PC-3 (cell line): ENCODE measurements around the gene GSTO2. TPM values are rescaled to one million over a fixed set of nuclear protein-coding genes. Genes with fewer than 3 reads are reported as not detected.
"Not testable (repeated sequence)": the region's sequence is repeated elsewhere in the genome, so short reads cannot be mapped to it uniquely, and the experiment has no call there.

Experiments
- ATAC-seq: fragments of 200-7000 bp; cut with Tn5 transposase; 2 replicates; pipeline ENCODE4 v1.9.1; 2020; ENCODE audit warnings: mild to moderate bottlenecking, moderate library complexity
- BruUV-seq: library from RNA; stranded (reverse); fragments of 400-500 nt; replicated peaks from 2 replicates; lab custom pipeline; 2021; lab: Mats Ljungman, UMichigan
- CTCF ChIA-PET: fragments of 300-600 bp; sonication (Branson Sonifier 250); formaldehyde crosslinking; loops from one replicate; lab custom pipeline; 2022; ENCODE audit warnings: antibody characterized with exemption; lab: Charles Lee
- POLR2A ChIA-PET: fragments of 300-600 bp; sonication (Branson Sonifier 250); formaldehyde crosslinking; loops from one replicate; lab custom pipeline; 2022; ENCODE audit warnings: antibody characterized with exemption; ENCODE audit not compliant: unreplicated experiment; lab: Charles Lee
- DNase-seq: peaks from one replicate; pipeline ENCODE4 v3.0.0-alpha.2; 2015
- H2AFZ ChIP-seq: fragments of 300-600 bp; sonication (generic); 2 replicates; pipeline ENCODE4 v1.6.0; 2016; ENCODE audit warnings: antibody characterized with exemption, low read length
- H3F3A ChIP-seq: fragments of 300-600 bp; sonication (generic); one replicate; pipeline ENCODE4 v1.6.0; 2017; ENCODE audit warnings: antibody characterized with exemption, low read length, control low read depth, mild to moderate bottlenecking; ENCODE audit not compliant: unreplicated experiment
- H3K27ac ChIP-seq: fragments of 300-600 bp; sonication (generic); 2 replicates; pipeline ENCODE4 v1.5.1; 2016; ENCODE audit warnings: mild to moderate bottlenecking, low read length
- H3K27me3 ChIP-seq: fragments of 300-600 bp; sonication (generic); 2 replicates; pipeline ENCODE4 v1.6.1; 2016; ENCODE audit warnings: low read length, mixed read lengths
- H3K36me3 ChIP-seq: fragments of 300-600 bp; sonication (generic); 2 replicates; pipeline ENCODE4 v1.6.1; 2016; ENCODE audit warnings: low read depth, mixed run types, low read length, mixed read lengths
- H3K4me1 ChIP-seq: fragments of 300-600 bp; sonication (generic); 2 replicates; pipeline ENCODE4 v1.5.1; 2016; ENCODE audit warnings: low read length; ENCODE audit not compliant: insufficient read depth
- H3K4me2 ChIP-seq: fragments of 300-600 bp; sonication (generic); 2 replicates; pipeline ENCODE4 v1.6.0; 2016; ENCODE audit warnings: low read length
- H3K4me3 ChIP-seq: fragments of 300-600 bp; sonication (generic); 2 replicates; pipeline ENCODE4 v1.5.1; 2016; ENCODE audit warnings: mild to moderate bottlenecking, low read length, mixed read lengths
- H3K79me2 ChIP-seq: fragments of 300-600 bp; sonication (generic); 2 replicates; pipeline ENCODE4 v1.6.1; 2017; ENCODE audit warnings: low read length, mixed read lengths
- H3K9ac ChIP-seq: fragments of 300-600 bp; sonication (generic); 2 replicates; pipeline ENCODE4 v1.6.0; 2016; ENCODE audit warnings: mild to moderate bottlenecking, low read length
- H3K9me2 ChIP-seq: fragments of 300-600 bp; sonication (generic); replicated peaks from 2 replicates; pipeline ENCODE4 v1.6.1; 2016; ENCODE audit warnings: mixed run types, low read length, mixed read lengths
- H3K9me3 ChIP-seq: fragments of 300-600 bp; sonication (generic); 2 replicates; pipeline ENCODE4 v1.6.1; 2016; ENCODE audit warnings: low read length, mixed read lengths
- H4K20me1 ChIP-seq: fragments of 300-600 bp; sonication (generic); 2 replicates; pipeline ENCODE4 v1.6.1; 2016; ENCODE audit warnings: low read length, mixed read lengths
- EZH2 ChIP-seq: fragments of 300-600 bp; sonication (generic); IDR thresholded peaks from one replicate; pipeline ENCODE4 v1.6.1; 2017; ENCODE audit warnings: antibody characterized with exemption, mild to moderate bottlenecking, low read length; ENCODE audit not compliant: unreplicated experiment
- EZH2phosphoT487 ChIP-seq: fragments of 300-600 bp; sonication (generic); IDR thresholded peaks from 2 replicates; pipeline ENCODE4 v1.6.1; 2018; ENCODE audit warnings: mild to moderate bottlenecking, antibody characterized with exemption, low read length, borderline replicate concordance
- intact Hi-C: fragments of 100-400 bp; cut with micrococcal nuclease; formaldehyde crosslinking; loops from 2 replicates; pipeline ENCODE4 v1.9.0; 2023
- total RNA-seq: library from RNA; depleted of rRNA; stranded (reverse); fragments of >200 nt; gene quantifications from 2 replicates; pipeline ENCODE4 v1.2.3, GENCODE V29; 2014
- TF ChIP-seq, protein P1 (sequence below): fragments of 300-600 bp; sonication (generic); conservative IDR thresholded peaks from 2 replicates; pipeline ENCODE4 v1.5.1; 2017; ENCODE audit warnings: antibody characterized with exemption, low read depth, mild to moderate bottlenecking, low read length

GSTO2 gene
- total RNA-seq, 1 experiment from 2014 or later: 13.8 TPM

GRCh38 chr10:104235801-104236200 is 33.2 kb upstream of the GSTO2 start:
- no peaks in the 10 kb centered on the region for H3K9me3 ChIP-seq
- no peaks in the 10 kb centered on the region for H3K79me2 ChIP-seq
- H4K20me1 ChIP-seq: no peaks in the 10 kb centered on the region
- no peaks in the 10 kb centered on the region for H3K27me3 ChIP-seq
- no peak for TF ChIP-seq EZH2
- TF ChIP-seq EZH2phosphoT487: no peak
- TF ChIP-seq, protein P1, sequence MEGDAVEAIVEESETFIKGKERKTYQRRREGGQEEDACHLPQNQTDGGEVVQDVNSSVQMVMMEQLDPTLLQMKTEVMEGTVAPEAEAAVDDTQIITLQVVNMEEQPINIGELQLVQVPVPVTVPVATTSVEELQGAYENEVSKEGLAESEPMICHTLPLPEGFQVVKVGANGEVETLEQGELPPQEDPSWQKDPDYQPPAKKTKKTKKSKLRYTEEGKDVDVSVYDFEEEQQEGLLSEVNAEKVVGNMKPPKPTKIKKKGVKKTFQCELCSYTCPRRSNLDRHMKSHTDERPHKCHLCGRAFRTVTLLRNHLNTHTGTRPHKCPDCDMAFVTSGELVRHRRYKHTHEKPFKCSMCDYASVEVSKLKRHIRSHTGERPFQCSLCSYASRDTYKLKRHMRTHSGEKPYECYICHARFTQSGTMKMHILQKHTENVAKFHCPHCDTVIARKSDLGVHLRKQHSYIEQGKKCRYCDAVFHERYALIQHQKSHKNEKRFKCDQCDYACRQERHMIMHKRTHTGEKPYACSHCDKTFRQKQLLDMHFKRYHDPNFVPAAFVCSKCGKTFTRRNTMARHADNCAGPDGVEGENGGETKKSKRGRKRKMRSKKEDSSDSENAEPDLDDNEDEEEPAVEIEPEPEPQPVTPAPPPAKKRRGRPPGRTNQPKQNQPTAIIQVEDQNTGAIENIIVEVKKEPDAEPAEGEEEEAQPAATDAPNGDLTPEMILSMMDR: no peak
- BruUV-seq: no TSS peak
- H3K4me1 ChIP-seq: no peaks in the 10 kb centered on the region
- CTCF ChIA-PET: no interaction called here
- DNase-seq: no peak
- no peak overlapping the region for H3K4me3 ChIP-seq
- H3K9me2 ChIP-seq: no peaks in the 10 kb centered on the region
- H2AFZ ChIP-seq: no peak overlapping the region
- H3K9ac ChIP-seq: no peak overlapping the region
- H3K27ac ChIP-seq: no peak overlapping the region
- no peaks in the 10 kb centered on the region for H3F3A ChIP-seq
- no peak overlapping the region for H3K4me2 ChIP-seq
- no peak for ATAC-seq
- POLR2A ChIA-PET: no interaction called here
- intact Hi-C loops: no loop called here
- no peaks in the 10 kb centered on the region for H3K36me3 ChIP-seq

GRCh38 chr10:104240078-104240477 is 28.9 kb upstream of the GSTO2 start:
- Histone ChIP-seq H2AFZ (no peak overlapping the region), H3K79me2 (no peaks in the 10 kb centered on the region), H3K27me3 (no peaks in the 10 kb centered on the region), H3K9me2 (no peaks in the 10 kb centered on the region), H3K4me2 (no peak overlapping the region), H4K20me1 (no peaks in the 10 kb centered on the region), H3K27ac (no peak overlapping the region), H3K4me1 (no peaks in the 10 kb centered on the region), H3K4me3 (no peak overlapping the region), H3F3A (no peaks in the 10 kb centered on the region), H3K9me3 (no peaks in the 10 kb centered on the region), H3K36me3 (no peaks in the 10 kb centered on the region), H3K9ac (no peak overlapping the region)
- POLR2A ChIA-PET: no interaction called here
- DNase-seq (no peak), ATAC-seq (no peak)
- CTCF ChIA-PET: no interaction called here
- BruUV-seq: no TSS peak
- intact Hi-C loops: no loop called here
- TF ChIP-seq EZH2 (no peak), EZH2phosphoT487 (no peak)
- TF ChIP-seq, protein P1: no peak

- Histone ChIP-seq H3K4me3 (no peak overlapping the region), H2AFZ (no peak overlapping the region), H3K4me1 (no peaks in the 10 kb centered on the region), H4K20me1 (no peaks in the 10 kb centered on the region), H3K9ac (no peak overlapping the region), H3K4me2 (no peak overlapping the region), H3K79me2 (no peaks in the 10 kb centered on the region), H3K9me3 (no peaks in the 10 kb centered on the region), H3K27me3 (no peaks in the 10 kb centered on the region), H3F3A (no peaks in the 10 kb centered on the region), H3K36me3 (no peaks in the 10 kb centered on the region), H3K9me2 (no peaks in the 10 kb centered on the region), H3K27ac (no peak overlapping the region)
- intact Hi-C loops: no loop called here
- no peak for DNase-seq
- BruUV-seq: no TSS peak
- ATAC-seq: no peak
- CTCF ChIA-PET: no interaction called here
- POLR2A ChIA-PET: no interaction called here
- no peak for TF ChIP-seq EZH2phosphoT487
- TF ChIP-seq EZH2: no peak
- TF ChIP-seq, protein P1: no peak
Measured at GRCh38 chr10:104242545-104242944, 26.4 kb upstream of the GSTO2 start.

DNA sequence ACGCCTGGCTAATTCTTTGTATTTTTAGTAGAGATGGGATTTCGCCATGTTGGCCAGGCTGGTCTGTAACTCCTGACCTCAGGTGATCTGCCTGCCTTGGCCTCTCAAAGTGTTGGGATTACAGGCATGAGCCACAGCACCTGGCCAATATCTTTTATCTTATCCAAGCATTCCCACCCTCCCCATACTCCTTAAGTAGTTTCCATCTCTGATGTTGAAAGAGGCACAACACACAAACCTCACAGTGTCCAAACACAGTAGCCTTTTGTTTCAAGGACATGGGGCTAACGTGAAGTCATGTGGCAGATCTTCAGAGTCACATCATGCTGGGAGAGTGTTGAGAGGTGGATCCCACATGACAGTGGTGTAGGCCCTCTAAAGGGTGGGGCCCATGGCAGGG is 26.0 kb upstream of the GSTO2 start:
- CTCF ChIA-PET, intact Hi-C loops, H4K20me1 ChIP-seq, H3K27me3 ChIP-seq, H3K36me3 ChIP-seq, DNase-seq, H3K4me3 ChIP-seq, H3K79me2 ChIP-seq, H2AFZ ChIP-seq, ATAC-seq, H3K9ac ChIP-seq, H3K9me3 ChIP-seq, POLR2A ChIA-PET, BruUV-seq, H3K4me1 ChIP-seq, H3F3A ChIP-seq, H3K9me2 ChIP-seq, H3K27ac ChIP-seq, H3K4me2 ChIP-seq: not testable (repeated sequence)
